Measurements from ENCODE around the gene ZNF554.

DNA sequence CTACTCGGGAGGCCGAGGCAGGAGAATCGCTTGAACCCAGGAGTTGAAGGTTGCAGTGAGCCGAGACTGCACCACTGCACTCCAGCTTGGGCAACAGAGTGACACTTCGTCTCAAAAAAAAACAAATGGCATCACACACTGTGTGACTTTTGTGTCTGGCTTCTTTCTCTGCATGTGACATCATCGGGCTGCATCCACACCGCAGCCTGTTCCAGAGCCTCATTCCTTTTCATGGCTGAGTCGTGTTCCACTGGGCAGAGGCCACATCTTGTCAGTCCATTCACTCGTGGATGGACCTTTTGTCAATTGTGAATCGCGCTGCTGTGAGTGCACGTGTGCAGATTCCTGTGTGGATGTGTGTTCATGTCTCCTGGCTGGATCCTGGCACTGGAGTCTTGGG, 26.1 kb upstream of the ZNF554 start:
- TF ChIP-seq EZH2 (IDR thresholded peaks at IDR 0.05; ENCODE audit: borderline replicate concordance) (no peak), EZH2phosphoT487 (IDR thresholded peaks at IDR 0.05; ENCODE audit: low read depth, severe bottlenecking, unreplicated experiment) (no peak)
- TF ChIP-seq, protein P1, sequence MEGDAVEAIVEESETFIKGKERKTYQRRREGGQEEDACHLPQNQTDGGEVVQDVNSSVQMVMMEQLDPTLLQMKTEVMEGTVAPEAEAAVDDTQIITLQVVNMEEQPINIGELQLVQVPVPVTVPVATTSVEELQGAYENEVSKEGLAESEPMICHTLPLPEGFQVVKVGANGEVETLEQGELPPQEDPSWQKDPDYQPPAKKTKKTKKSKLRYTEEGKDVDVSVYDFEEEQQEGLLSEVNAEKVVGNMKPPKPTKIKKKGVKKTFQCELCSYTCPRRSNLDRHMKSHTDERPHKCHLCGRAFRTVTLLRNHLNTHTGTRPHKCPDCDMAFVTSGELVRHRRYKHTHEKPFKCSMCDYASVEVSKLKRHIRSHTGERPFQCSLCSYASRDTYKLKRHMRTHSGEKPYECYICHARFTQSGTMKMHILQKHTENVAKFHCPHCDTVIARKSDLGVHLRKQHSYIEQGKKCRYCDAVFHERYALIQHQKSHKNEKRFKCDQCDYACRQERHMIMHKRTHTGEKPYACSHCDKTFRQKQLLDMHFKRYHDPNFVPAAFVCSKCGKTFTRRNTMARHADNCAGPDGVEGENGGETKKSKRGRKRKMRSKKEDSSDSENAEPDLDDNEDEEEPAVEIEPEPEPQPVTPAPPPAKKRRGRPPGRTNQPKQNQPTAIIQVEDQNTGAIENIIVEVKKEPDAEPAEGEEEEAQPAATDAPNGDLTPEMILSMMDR (IDR thresholded peaks at IDR 0.05; ENCODE audit: poor library complexity): no peak

Data from hepatocyte (in vitro differentiated cells).